Left lung (tissue), 10 donors: ENCODE data around the gene VAV1. TPM values are rescaled to one million over a fixed set of nuclear protein-coding genes. Genes with fewer than 3 reads are reported as not detected.
A peak's percentile ranks its signal among the peaks of the same experiment; 100 is the strongest.
"Not testable (repeated sequence)": the region's sequence is repeated elsewhere in the genome, so short reads cannot be mapped to it uniquely, and the experiment has no call there.

ENCODE experiments used
- ATAC-seq: fragments of 200-7000 bp; cut with Tn5 transposase; one replicate; pipeline ENCODE4 v1.9.1; 2020; ENCODE audit warnings: moderate library complexity
- DNase-seq, 4 donors: peaks; one replicate each; pipeline ENCODE4 v3.0.0-alpha.2; 2013 to 2020
- H3K27ac ChIP-seq, 2 donors: fragments of 200-600 bp; sonication (generic) in 1 of 2; one replicate each; pipeline versions ENCODE4 v1.5.0 to v1.8.0; 2020 to 2021
- H3K27me3 ChIP-seq, 2 donors: fragments of 200-600 bp; sonication (generic) in 1 of 2; one replicate each; pipeline versions ENCODE4 v1.5.0 to v1.8.0; 2020 to 2021
- H3K36me3 ChIP-seq, 2 donors: fragments of 200-600 bp; sonication (generic) in 1 of 2; one replicate each; pipeline versions ENCODE4 v1.5.0 to v1.8.0; 2020 to 2021
- H3K4me1 ChIP-seq, 2 donors: fragments of 200-600 bp; one replicate each; pipeline ENCODE4 v1.8.0; 2021
- H3K4me3 ChIP-seq, 2 donors: fragments of 200-600 bp; sonication (generic) in 1 of 2; one replicate each; pipeline versions ENCODE4 v1.5.0 to v1.8.0; 2020 to 2021; ENCODE audit warnings: mild to moderate bottlenecking in 1 of 2
- H3K9me3 ChIP-seq, 2 donors: fragments of 200-600 bp; sonication (generic) in 1 of 2; one replicate each; pipeline versions ENCODE4 v1.5.0 to v1.8.0; 2020 to 2021
- intact Hi-C, 2 donors: fragments of 100-400 bp; cut with DNase I; formaldehyde crosslinking; loops; one replicate each; pipeline versions ENCODE4 v1.11.2 to v1.14.2; 2022
- polyA plus RNA-seq, 6 donors: library from polyadenylated mRNA; unstranded; fragments of 120-200 nt; gene quantifications; one replicate each; pipeline ENCODE4 v1.2.1, GENCODE V29; 2013; ENCODE audit not compliant: insufficient read length in 6 of 6
- total RNA-seq, 2 donors: library from RNA; stranded (reverse); fragmentation: NEBNext Ultra II Directional; extraction: Animal tissue kit (Norgen Biotek cat#: 25700); gene quantifications; one replicate each; pipeline ENCODE4 v1.2.1, GENCODE V29; 2021
- TF ChIP-seq, protein P1 (sequence below), 2 donors: fragments of 200-600 bp; sonication (generic) in 1 of 2; IDR thresholded peaks; one replicate each; pipeline versions ENCODE4 v1.5.0 to v1.8.0; 2021; ENCODE audit warnings: antibody characterized with exemption in 2 of 2
- donor health status: DM: no; HTN: yes; CAD: no.
- donor health status: DM: no; HTN: no; CAD: no.

VAV1 gene
- total and polyA plus RNA-seq, 8 donors = 2.0 to 51.3 (median 2.8) TPM

DNA sequence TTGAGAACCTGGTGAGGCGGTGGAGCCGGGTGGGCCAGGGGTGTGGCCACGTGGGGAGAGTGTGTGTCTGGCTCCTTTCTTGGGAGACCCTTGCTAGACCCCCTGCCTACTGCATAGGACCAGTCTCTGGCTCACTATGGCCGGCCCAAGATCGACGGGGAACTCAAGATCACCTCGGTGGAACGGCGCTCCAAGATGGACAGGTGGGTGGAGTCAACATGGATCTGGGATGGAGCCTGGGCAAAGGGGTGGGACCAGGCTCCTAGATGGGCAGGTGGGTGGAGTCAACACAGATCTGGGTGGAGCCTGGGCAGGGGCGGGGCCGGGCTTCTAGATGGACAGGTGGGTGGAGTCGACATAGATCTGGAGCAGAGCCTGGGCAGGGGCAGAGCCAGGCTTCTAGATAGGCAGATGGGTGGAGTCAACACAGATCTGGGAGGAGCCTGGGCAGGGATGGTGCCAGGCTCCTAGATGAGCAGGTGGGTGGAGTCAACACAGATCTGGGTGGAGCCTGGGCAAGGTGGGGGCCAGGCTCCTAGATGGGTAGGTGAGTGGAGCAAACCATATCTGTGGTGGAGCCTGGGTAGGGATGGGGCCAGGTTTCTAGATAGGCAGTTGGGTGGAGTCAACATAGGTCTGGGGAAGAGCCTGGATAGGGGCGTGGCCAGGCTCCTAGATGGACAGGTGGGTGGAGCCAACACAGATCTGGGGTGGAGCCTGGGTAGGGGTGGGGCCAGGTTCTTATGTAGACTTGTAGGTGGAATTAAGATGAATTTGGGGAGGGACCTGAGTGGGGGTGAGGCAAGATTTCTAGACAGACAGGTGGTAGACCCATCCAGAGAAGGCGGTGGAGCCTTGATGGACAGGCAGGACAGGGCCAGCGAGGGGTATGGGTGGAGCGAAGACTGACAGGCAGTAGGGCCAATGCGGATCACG lies 56.5 kb downstream of the VAV1 start:
- TF ChIP-seq, protein P1, sequence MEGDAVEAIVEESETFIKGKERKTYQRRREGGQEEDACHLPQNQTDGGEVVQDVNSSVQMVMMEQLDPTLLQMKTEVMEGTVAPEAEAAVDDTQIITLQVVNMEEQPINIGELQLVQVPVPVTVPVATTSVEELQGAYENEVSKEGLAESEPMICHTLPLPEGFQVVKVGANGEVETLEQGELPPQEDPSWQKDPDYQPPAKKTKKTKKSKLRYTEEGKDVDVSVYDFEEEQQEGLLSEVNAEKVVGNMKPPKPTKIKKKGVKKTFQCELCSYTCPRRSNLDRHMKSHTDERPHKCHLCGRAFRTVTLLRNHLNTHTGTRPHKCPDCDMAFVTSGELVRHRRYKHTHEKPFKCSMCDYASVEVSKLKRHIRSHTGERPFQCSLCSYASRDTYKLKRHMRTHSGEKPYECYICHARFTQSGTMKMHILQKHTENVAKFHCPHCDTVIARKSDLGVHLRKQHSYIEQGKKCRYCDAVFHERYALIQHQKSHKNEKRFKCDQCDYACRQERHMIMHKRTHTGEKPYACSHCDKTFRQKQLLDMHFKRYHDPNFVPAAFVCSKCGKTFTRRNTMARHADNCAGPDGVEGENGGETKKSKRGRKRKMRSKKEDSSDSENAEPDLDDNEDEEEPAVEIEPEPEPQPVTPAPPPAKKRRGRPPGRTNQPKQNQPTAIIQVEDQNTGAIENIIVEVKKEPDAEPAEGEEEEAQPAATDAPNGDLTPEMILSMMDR (IDR thresholded peaks at IDR 0.05) = no peak
- H3K4me3 ChIP-seq = no peak overlapping the region
- H3K4me1 ChIP-seq = peaks cover 0 to 9% of the 10 kb centered on the region in 2 donors
- H3K36me3 ChIP-seq = peaks cover 0 to 95% of the 10 kb centered on the region in 2 donors
- peaks cover 0 to 26% of the 10 kb centered on the region in 2 donors for H3K27me3 ChIP-seq
- peak; percentile 53 for ATAC-seq
- no peaks in the 10 kb centered on the region for H3K9me3 ChIP-seq
- no peak overlapping the region for H3K27ac ChIP-seq
- intact Hi-C loops = no loop called here
- DNase-seq = no peak

DNA sequence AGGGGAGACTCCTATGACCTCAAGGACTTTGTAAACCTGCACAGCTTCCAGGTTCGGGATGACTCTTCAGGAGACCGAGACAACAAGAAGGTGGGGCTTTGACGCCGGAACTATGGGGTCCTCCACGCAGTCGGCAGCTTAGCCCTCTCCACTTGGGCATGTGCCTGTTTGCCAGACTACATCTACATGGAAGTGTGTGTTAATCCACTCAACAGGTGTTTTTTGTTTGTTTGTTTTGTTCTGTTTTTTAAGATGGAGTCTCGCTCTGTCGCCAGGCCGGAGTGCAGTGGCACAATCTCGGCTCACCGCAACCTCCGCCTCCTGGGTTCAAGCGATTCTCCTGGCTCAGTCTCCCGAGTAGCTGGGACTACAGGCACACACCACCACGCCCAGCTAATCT lies 57.3 kb downstream of the VAV1 start:
- intact Hi-C loops = not testable (repeated sequence)

DNA sequence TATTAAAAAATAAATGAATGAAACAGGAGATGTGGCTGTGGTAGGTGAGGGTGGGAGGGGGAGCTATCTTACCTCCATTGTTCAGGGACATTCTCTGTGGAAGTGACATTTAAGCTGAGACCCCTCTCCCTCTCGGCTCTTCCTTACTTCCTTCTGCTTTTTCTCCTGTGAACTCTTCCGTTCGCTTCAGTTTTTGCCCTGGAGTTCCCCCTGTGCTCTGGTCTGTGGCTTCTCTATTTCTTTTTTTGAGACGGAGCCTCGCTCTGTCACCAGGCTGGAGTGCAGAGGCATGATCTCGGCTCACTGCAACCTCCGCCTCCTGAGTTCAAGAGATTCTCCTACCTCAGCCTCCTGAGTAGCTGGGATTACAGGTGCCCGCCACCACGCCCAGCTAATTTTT lies 58.6 kb downstream of the VAV1 start:
- DNase-seq, H3K4me3 ChIP-seq, intact Hi-C loops, H3K9me3 ChIP-seq, H3K4me1 ChIP-seq: not testable (repeated sequence)
- peaks cover 0 to 86% of the 10 kb centered on the region in 2 donors for H3K36me3 ChIP-seq
- peak; percentile 30 for ATAC-seq
- H3K27ac ChIP-seq = peak overlapping the region in 1 of 2 donors; percentile 48
- H3K27me3 ChIP-seq = peaks cover 0 to 28% of the 10 kb centered on the region in 2 donors

More for the DNA sequence above, 57.3 kb downstream of the VAV1 start:
- not testable (repeated sequence) for H3K9me3 ChIP-seq, DNase-seq, H3K4me3 ChIP-seq, H3K27ac ChIP-seq, H3K4me1 ChIP-seq, ATAC-seq
- H3K36me3 ChIP-seq = peaks cover 0 to 90% of the 10 kb centered on the region in 2 donors
- H3K27me3 ChIP-seq = peaks cover 0 to 26% of the 10 kb centered on the region in 2 donors

DNA sequence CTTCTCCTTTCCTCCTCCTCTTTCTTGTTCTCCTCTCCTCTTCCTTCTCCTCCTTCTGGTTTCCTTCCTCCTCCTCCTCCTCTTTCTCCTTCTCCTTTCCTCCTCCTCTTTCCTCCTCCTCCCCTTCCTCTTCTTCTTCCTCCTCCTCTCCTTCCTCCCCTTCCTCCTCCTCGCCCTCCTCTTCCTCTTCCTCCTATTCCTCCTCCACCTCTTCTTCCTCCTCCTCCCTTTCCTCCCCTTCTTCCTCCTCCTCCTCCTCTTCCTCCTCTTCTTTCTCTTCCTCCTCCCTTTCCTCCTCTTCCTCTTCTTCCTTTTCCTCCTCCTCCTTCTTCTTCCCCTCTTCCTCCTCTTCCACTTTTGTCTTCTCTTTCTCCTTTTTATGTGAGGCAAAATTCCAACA lies 59.9 kb downstream of the VAV1 start:
- Histone ChIP-seq H3K27ac (no peak overlapping the region), H3K4me1 (peaks cover 0 to 9% of the 10 kb centered on the region in 2 donors), H3K36me3 (peaks cover 0 to 86% of the 10 kb centered on the region in 2 donors), H3K4me3 (no peak overlapping the region), H3K9me3 (no peaks in the 10 kb centered on the region), H3K27me3 (peaks cover 0 to 24% of the 10 kb centered on the region in 2 donors)
- TF ChIP-seq, protein P1 (IDR thresholded peaks at IDR 0.05) = no peak
- ATAC-seq (no peak), DNase-seq (no peak)
- intact Hi-C loops = no loop called here

DNA sequence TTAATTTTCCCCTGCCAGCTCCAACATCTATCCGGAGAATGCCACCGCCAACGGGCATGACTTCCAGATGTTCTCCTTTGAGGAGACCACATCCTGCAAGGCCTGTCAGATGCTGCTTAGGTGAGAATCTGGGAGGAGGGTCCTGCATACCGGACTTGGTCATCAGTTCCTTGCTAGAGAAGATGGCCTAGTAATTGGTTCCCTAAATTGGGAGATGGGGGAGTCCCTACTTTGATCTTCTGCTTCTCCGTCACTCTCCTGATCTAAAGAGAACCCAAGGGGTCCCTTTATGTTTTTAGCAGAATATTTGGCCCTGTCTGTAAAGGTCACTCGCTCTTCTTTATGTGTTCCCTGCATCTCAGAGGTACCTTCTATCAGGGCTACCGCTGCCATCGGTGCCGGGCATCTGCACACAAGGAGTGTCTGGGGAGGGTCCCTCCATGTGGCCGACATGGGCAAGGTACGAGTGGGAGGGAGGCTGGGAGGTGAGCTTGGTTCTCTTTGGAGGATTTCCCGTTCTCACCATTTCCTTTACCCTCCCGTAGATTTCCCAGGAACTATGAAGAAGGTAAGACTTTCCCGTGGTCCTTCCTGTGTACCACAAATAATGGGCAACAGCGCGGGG lies 60.8 kb downstream of the VAV1 start:
- no peak overlapping the region for H3K4me3 ChIP-seq
- TF ChIP-seq, protein P1 (IDR thresholded peaks at IDR 0.05) = no peak
- intact Hi-C loops = no loop called here
- DNase-seq (no peak), ATAC-seq (no peak)
- H3K27ac ChIP-seq = no peak overlapping the region
- H3K36me3 ChIP-seq = peaks cover 0 to 83% of the 10 kb centered on the region in 2 donors
- H3K4me1 ChIP-seq = peaks cover 0 to 9% of the 10 kb centered on the region in 2 donors
- H3K9me3 ChIP-seq = no peaks in the 10 kb centered on the region
- H3K27me3 ChIP-seq = peaks cover 0 to 15% of the 10 kb centered on the region in 2 donors

DNA sequence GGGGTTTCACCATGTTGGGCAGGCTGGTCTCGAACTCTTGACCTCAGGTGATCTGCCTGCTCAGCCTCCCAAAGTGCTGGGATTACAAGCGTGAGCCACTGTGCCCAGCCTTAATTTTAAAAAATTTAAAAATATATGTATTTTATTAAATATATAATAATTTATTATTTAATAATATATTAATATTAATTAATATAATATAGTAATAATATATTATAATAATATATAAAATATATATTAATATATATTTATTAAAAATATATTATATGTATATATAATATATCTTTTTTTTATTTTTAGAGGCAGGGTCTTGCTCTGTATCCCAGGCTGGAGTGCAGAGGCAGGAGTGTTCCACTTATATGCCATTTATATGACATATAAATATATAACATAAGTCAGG lies 61.9 kb downstream of the VAV1 start:
- peaks cover 0 to 84% of the 10 kb centered on the region in 2 donors for H3K36me3 ChIP-seq
- peaks cover 0 to 9% of the 10 kb centered on the region in 2 donors for H3K4me1 ChIP-seq
- H3K9me3 ChIP-seq = no peaks in the 10 kb centered on the region
- peaks cover 0 to 5% of the 10 kb centered on the region in 2 donors for H3K27me3 ChIP-seq
- no peak for ATAC-seq
- DNase-seq = no peak
- no peak overlapping the region for H3K4me3 ChIP-seq
- TF ChIP-seq, protein P1 (IDR thresholded peaks at IDR 0.05) = no peak
- H3K27ac ChIP-seq = no peak overlapping the region
- intact Hi-C loops = no loop called here
